IgD-negative memory B cell (primary cell): ENCODE results near the gene RBM38. TPM values are rescaled to one million over a fixed set of nuclear protein-coding genes. Genes with fewer than 3 reads are reported as not detected.

Experiments used
- H3K27ac Mint-ChIP-seq, 3 donors: one replicate each; pipeline ENCODE4 v1.8.0; 2020 to 2022; ENCODE audit warnings: mild to moderate bottlenecking in 3 of 3, mixed read lengths in 3 of 3, moderate library complexity in 1 of 3
- H3K27me3 Mint-ChIP-seq: one replicate; pipeline ENCODE4 v1.8.0; 2021; ENCODE audit warnings: mixed read lengths
- H3K36me3 Mint-ChIP-seq: one replicate; pipeline ENCODE4 v1.8.0; 2020; ENCODE audit warnings: mild to moderate bottlenecking, mixed read lengths
- H3K4me1 Mint-ChIP-seq, 3 donors: one replicate each; pipeline ENCODE4 v1.8.0; 2020 to 2022; ENCODE audit warnings: mixed read lengths in 3 of 3, mild to moderate bottlenecking in 1 of 3
- H3K4me3 Mint-ChIP-seq, 4 donors: one replicate each; pipeline ENCODE4 v1.8.0; 2020 to 2022; ENCODE audit warnings: mild to moderate bottlenecking in 4 of 4, mixed read lengths in 4 of 4, moderate library complexity in 3 of 4
- H3K9me3 Mint-ChIP-seq, 3 donors: one replicate each; pipeline ENCODE4 v1.8.0; 2020 to 2021; ENCODE audit warnings: mixed read lengths in 3 of 3, mild to moderate bottlenecking in 1 of 3
- polyA plus RNA-seq: library from polyadenylated mRNA; unstranded; fragments of 300-500 nt; fragmentation: Illumina TruSeq; gene quantifications from one replicate; pipeline ENCODE4 v1.2.3, GENCODE V29; 2021

RBM38 gene
- polyA plus RNA-seq, 1 donor from 2014 or later, result 39.2 TPM

GRCh38 chr20:57457243-57458095 lies 66.3 kb downstream of the RBM38 start:
- no peak overlapping the region for H3K4me3 Mint-ChIP-seq
- H3K27me3 Mint-ChIP-seq, result peaks cover 6% of the 10 kb centered on the region

GRCh38 chr20:57458400-57459160 lies 67.4 kb downstream of the RBM38 start:
- Mint-ChIP-seq H3K9me3 (no peaks in the 10 kb centered on the region), H3K4me3 (no peak overlapping the region), H3K4me1 (peaks cover 14 to 24% (median 14%) of the 10 kb centered on the region in 3 donors), H3K27me3 (peaks cover 6% of the 10 kb centered on the region), H3K27ac (no peak overlapping the region), H3K36me3 (no peaks in the 10 kb centered on the region)

More at GRCh38 chr20:57457243-57458095, 66.3 kb downstream of the RBM38 start:
- no peak overlapping the region for H3K27ac Mint-ChIP-seq
- H3K9me3 Mint-ChIP-seq, result no peaks in the 10 kb centered on the region
- peaks cover 14 to 20% (median 16%) of the 10 kb centered on the region in 3 donors for H3K4me1 Mint-ChIP-seq
- no peaks in the 10 kb centered on the region for H3K36me3 Mint-ChIP-seq

Other genes with a start within 250 kb of the RBM38 start
- gene BMP7, start 124.8 kb upstream of the RBM38 start, polyA plus RNA-seq, result not detected
- gene SPO11, start 61.6 kb upstream of the RBM38 start, polyA plus RNA-seq, result not detected
- 38.6 TPM for gene RAE1, start 40.1 kb upstream of the RBM38 start, polyA plus RNA-seq
- gene CTCFL, start 133.7 kb downstream of the RBM38 start, polyA plus RNA-seq, result not detected
- not detected for gene PCK1, start 169.7 kb downstream of the RBM38 start, polyA plus RNA-seq
- 29.6 TPM for gene ZBP1, start 229.0 kb downstream of the RBM38 start, polyA plus RNA-seq